PFSK-1 (cell line): ENCODE measurements around the gene MRPL18.

Experiments used
- FOXP2 ChIP-seq: optimal IDR thresholded peaks from 2 replicates; pipeline ENCODE3; 2011; ENCODE audit warnings: borderline replicate concordance, control low read depth, inconsistent platforms; ENCODE audit not compliant: insufficient read depth; ENCODE audit errors: extremely low read length, extremely low read depth
- POLR2AphosphoS5 ChIP-seq: IDR thresholded peaks from 2 replicates; pipeline ENCODE4 v1.6.1; 2012; ENCODE audit warnings: low read depth, mild to moderate bottlenecking, control low read depth, low read length, moderate library complexity
- SIN3A ChIP-seq: IDR thresholded peaks from 2 replicates; pipeline ENCODE4 v1.6.1; 2012; ENCODE audit warnings: mild to moderate bottlenecking, low read length, moderate library complexity, borderline replicate concordance; ENCODE audit not compliant: insufficient read depth
- TAF1 ChIP-seq: IDR thresholded peaks from 2 replicates; pipeline ENCODE4 v1.6.1; 2012; ENCODE audit warnings: low read length, control low read depth, borderline replicate concordance; ENCODE audit not compliant: insufficient read depth
- TF ChIP-seq, protein P1 (sequence below), 2 experiments: IDR thresholded peaks; 2 replicates each; pipeline versions ENCODE4 v1.6.1 to v1.8.0; 2011 to 2012; ENCODE audit warnings: low read depth in 2 of 2, low read length in 2 of 2, control low read depth in 1 of 2, inconsistent platforms in 1 of 2, mild to moderate bottlenecking in 1 of 2, moderate library complexity in 1 of 2; ENCODE audit not compliant: insufficient read depth in 1 of 2

The MRPL18 gene

DNA sequence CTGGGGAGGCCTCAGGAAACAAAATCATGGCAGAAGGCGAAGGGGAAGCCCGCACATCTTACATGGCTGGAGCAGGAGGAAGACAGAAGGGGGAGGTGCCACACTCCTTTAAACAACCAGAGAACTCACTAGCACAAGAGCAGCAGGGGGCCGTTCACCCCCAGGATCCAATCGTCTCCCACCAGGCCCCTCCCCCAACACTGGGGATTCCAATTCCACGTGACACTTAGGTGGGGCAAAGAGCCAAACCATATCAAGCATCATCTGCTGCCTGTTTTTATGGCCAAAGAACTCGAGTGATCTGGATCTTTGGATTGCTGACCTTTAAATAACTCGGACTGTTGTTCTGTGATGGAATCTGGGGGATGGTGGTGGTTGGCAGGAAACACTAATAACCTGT lies 37.8 kb downstream of the MRPL18 start:
- TF ChIP-seq TAF1 (no peak), SIN3A (no peak), POLR2AphosphoS5 (no peak), FOXP2 (no peak)
- TF ChIP-seq, protein P1, sequence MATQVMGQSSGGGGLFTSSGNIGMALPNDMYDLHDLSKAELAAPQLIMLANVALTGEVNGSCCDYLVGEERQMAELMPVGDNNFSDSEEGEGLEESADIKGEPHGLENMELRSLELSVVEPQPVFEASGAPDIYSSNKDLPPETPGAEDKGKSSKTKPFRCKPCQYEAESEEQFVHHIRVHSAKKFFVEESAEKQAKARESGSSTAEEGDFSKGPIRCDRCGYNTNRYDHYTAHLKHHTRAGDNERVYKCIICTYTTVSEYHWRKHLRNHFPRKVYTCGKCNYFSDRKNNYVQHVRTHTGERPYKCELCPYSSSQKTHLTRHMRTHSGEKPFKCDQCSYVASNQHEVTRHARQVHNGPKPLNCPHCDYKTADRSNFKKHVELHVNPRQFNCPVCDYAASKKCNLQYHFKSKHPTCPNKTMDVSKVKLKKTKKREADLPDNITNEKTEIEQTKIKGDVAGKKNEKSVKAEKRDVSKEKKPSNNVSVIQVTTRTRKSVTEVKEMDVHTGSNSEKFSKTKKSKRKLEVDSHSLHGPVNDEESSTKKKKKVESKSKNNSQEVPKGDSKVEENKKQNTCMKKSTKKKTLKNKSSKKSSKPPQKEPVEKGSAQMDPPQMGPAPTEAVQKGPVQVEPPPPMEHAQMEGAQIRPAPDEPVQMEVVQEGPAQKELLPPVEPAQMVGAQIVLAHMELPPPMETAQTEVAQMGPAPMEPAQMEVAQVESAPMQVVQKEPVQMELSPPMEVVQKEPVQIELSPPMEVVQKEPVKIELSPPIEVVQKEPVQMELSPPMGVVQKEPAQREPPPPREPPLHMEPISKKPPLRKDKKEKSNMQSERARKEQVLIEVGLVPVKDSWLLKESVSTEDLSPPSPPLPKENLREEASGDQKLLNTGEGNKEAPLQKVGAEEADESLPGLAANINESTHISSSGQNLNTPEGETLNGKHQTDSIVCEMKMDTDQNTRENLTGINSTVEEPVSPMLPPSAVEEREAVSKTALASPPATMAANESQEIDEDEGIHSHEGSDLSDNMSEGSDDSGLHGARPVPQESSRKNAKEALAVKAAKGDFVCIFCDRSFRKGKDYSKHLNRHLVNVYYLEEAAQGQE (IDR thresholded peaks at IDR 0.05; ENCODE audit: insufficient read depth in 1 of 2, low read depth in 2 of 2, low read length in 2 of 2) = no peak

DNA sequence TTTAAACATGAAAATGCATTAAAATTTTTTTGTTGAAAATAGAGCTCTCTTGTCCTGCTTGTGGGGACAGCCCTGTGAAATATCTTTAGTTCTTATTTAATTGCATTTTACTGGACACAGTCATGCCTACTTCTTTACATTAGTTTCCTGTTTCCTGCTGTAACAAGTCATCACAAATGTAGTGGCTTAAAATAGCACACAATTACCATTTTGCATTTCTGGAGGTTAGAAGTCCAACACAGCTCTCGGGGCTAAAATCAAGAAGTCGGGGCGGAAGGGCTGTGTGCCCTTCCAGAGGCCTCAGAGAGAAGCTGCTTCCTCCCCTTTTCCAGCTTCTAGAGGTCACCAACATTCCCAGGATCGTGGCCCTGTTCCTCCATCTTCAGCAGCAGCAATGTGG lies 39.3 kb downstream of the MRPL18 start:
- TF ChIP-seq POLR2AphosphoS5 (no peak), FOXP2 (no peak), TAF1 (no peak), SIN3A (no peak)
- TF ChIP-seq, protein P1 (IDR thresholded peaks at IDR 0.05; ENCODE audit: insufficient read depth in 1 of 2, low read depth in 2 of 2, low read length in 2 of 2) = no peak

DNA sequence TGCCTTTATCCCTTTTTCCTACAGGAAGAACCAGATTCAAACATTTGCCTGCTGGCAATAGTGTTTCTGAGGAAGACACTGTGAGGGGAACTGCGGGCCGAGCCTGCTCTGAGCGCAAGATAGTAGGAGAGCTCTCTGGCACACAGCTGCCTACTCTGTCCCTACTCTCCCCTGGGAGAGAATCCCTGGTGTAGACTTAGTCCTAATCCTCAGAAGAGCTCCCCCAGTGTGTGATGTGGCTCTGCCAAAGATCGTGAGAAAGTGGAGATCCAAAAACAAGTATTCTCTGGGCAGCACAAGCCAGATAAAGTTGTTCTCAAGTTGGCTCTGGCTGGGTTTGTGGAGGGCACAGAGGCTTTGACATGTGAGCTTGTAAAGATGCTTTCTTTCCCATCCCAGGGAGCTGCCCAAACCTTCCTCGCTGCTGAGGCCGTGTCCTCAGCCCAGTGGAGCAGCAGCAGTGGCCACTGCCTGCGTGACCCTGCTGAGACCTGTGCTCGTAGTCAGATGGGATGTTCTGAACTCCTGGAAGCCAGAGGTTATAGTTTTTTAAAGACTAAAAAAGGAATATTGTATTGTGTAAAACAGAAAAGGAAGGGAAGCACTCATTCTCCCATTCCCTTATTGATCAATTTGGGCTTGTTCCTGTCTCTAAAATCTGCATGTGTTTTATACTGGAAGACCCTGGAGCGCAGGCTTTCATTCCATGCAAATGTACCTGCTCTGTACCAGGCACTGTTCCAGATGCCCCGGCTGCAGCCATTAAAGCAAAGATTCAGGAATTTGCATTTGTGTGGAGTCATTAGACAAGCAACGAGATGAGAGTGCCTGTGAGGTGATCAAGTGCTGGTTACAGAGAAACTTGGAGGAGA lies 40.5 kb downstream of the MRPL18 start:
- TF ChIP-seq TAF1 = no peak
- no peak for TF ChIP-seq SIN3A
- TF ChIP-seq, protein P1 (IDR thresholded peaks at IDR 0.05; ENCODE audit: insufficient read depth in 1 of 2, low read depth in 2 of 2, low read length in 2 of 2) = no peak
- no peak for TF ChIP-seq FOXP2
- no peak for TF ChIP-seq POLR2AphosphoS5

DNA sequence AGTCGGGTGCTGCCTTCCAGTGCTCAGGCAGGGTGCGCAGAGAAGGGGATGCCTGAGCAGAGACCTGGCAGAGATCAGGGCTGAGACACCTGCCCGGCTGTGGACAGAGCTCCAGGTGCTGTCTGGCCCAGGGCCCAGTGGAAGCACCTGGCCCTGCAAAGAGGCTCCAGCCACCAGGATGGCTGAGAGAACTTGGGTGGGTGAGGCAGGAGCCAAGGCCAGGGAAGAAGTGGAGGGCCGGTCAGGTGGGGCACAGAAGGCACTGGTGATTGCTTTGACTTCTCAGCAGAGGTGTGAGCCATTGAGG lies 41.1 kb downstream of the MRPL18 start:
- TF ChIP-seq POLR2AphosphoS5 (no peak), SIN3A (no peak), TAF1 (no peak), FOXP2 (no peak)
- TF ChIP-seq, protein P1 (IDR thresholded peaks at IDR 0.05; ENCODE audit: insufficient read depth in 1 of 2, low read depth in 2 of 2, low read length in 2 of 2) = no peak

DNA sequence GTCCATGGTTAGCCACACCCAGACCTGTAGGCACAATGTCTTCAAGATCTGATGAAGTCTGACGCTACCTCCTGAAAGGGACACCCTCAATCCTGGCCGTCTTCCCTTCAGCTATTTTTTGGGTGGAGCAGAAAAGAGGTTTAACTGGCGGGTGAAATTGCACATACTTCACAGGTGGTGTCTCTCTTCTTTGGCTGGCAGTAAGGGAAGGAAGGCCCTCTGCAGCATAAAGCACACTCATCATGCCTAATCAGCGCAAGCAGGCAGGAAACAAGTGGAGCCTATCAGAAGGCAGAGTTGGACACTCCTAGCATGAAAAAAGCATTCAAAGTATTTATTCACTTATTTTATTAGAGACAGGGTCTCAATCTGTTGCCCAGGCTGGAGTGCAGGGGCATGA lies 42.7 kb downstream of the MRPL18 start:
- TF ChIP-seq, protein P1 (IDR thresholded peaks at IDR 0.05; ENCODE audit: insufficient read depth in 1 of 2, low read depth in 2 of 2, low read length in 2 of 2) = no peak
- TF ChIP-seq FOXP2 (no peak), SIN3A (no peak), TAF1 (no peak), POLR2AphosphoS5 (no peak)
